GM18870 (cell line): ENCODE measurements around the gene ALG11.
"Not testable (repeated sequence)": the region's sequence is repeated elsewhere in the genome, so short reads cannot be mapped to it uniquely, and the experiment has no call there.

Experiments used
- ATAC-seq: cut with Tn5 transposase; IDR thresholded peaks from one replicate; pipeline ENCODE4 v1.9.1; 2021; ENCODE audit warnings: moderate library complexity; ENCODE audit not compliant: unreplicated experiment

ALG11 gene

DNA sequence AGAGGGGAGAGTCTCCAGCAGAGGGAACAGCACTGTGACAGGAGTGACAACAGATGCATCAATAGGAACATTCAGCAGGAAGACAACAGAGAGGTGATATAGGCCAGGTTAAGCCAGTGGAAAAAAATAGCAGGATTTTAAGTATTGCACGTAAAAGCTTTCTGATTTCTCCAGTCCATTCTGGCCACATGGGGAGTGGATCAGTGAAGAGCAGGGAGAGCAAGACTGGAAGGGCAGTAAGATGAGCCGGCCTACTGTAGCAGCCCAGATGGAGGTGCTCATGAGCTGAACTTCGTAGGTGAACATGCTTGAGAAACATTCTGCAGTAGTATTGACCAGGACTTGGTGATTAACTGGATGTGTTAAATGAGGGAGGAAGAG lies 14.0 kb downstream of the ALG11 start:
- ATAC-seq = no peak

DNA sequence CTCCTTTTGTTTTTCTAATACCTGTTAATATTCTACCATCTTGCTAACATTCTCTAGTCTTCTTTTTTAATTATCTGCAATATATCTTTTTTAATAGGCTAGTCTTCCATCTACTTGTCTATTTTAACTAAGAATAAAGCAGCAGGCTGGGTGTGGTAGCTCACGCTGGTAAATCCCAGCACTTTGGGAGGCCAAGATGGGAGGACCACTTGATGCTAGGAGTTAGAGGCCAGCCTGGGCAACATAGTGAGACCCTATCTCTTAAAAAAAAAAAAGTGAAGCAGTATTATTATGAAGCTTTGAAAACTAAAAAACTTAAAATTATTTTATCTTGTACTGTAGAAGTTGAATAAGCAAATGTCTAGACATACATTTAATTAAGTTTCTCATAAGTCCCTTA lies 15.6 kb downstream of the ALG11 start:
- ATAC-seq = no peak

DNA sequence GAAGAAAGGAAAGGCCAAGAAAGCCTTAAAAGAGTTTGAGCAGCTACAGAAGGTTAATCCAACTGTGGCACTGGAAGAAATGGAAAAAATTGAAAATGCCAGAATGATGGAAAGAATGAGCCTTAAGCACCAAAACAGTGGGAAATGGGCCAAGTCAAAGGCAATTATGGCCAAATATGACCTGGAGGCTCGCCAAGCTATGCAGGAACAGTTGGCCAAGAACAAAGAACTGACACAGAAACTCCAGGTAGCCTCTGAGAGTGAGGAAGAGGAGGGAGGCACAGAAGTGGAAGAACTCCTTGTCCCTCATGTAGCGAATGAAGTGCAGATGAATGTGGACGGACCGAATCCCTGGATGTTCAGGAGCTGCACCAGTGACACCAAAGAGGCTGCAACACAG lies 17.4 kb downstream of the ALG11 start:
- no peak for ATAC-seq

DNA sequence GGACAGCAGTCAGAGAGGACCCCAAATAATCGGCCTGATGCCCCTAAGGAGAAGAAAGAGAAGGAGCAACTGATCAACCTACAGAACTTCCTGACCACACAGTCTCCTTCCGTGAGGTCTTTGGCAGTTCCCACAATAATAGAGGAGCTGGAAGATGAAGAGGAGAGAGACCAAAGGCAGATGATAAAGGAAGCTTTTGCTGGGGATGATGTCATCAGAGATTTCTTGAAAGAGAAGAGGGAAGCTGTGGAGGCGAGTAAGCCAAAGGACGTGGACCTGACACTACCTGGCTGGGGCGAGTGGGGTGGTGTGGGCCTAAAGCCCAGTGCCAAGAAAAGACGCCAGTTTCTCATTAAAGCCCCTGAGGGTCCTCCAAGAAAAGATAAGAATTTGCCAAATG lies 18.2 kb downstream of the ALG11 start:
- ATAC-seq = not testable (repeated sequence)

DNA sequence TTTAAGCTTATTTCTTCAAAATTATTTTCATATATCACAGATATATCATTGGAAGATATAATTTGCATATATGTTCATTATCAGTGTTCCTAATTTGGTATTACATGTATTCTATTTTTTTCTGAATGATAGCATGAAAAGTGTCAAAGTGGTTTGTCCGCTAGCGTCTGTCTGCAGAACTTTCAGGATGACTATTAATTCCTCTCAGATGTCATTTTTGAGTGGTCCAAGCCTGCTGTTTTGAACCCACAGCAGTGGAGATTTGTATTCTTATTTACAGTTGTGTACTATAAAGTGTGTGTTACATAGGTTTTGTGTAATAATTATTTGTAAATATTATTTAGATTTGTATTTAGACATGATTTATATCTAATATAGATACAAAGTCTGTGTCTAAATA lies 20.8 kb downstream of the ALG11 start:
- ATAC-seq = no peak

DNA sequence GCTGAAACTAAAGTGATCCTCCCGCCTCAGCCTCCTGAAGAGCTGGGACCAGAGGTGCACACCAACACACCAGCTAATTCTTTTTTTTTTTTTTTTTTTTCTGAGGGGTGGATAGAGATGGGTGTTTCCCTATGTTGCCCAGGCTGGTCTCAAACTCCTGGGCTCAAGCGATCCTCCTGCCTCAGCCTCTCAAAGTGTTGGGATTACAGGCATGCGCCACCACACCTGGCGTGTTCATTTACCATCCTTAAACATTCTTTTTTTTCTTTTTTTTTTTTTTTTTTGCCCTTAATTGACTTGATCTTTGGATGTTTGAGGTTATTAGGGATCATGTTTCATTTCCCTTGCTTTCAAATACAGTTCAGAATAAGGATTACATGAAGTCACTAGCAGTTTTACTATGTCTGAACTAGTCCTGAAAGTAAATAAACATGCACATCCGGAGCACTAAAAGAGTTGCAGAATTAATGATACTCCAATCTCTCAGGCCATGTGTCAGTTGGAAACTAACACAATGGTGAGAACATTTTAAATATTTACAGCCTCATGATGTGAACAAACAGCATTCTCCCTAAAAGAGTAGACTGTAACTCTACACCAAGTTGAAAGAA lies 22.5 kb downstream of the ALG11 start:
- ATAC-seq = no peak

DNA sequence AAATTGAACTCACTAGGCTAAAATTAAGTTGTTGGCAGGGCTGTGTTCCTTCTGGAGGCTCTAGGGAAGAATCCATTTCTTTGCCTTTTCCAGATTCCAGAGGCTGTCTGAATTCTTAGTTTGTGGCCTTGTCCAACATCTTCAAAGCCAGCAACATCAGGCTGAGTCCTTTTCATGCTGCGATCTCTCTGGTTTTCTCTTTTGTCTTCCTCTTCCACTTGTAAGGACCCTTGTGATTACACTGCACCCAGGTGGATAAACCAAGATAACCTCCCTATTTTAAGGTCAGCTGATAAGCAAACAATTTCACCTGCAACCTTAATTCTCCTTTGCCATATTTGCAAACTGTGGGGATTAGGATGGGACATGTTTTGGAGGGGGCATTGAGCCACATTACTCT lies 23.8 kb downstream of the ALG11 start:
- no peak for ATAC-seq

DNA sequence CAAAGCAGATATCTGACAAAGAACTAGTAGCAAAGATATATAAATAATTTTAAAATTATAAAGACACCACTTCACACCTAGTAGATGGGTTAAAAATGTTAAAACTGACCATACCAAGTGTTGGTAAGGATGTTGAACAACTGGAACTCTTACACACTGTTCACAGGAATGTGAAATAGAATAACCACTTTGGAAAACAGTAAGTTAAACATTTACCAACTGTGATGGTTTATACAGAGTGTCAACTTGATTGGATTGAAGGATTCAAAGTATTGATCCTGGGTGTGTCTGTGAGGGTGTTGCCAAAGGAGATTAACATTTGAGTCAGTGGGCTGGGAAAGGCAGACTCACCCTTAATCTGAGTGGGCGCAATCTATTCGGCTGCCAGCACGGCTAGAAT lies 31.5 kb downstream of the ALG11 start:
- no peak for ATAC-seq

DNA sequence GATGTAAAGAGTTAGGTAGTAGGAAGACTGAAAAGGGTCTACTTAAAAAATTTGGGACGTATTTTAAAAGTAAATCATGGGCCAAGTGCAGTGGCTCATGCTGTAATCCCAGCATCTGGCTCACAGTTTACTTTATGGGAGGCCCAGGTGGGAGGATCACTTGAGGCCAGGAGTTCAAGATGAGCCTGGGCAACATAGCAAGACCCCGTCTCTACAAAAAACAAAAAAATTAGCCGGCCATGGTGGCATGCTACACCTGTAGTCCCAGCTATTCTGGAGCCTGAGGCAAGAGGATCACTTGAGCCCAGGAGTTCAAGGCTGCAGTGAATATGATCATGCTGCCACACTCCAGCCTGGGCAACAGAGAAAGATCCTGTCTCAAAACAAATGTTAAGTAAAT lies 35.3 kb downstream of the ALG11 start:
- ATAC-seq = no peak

DNA sequence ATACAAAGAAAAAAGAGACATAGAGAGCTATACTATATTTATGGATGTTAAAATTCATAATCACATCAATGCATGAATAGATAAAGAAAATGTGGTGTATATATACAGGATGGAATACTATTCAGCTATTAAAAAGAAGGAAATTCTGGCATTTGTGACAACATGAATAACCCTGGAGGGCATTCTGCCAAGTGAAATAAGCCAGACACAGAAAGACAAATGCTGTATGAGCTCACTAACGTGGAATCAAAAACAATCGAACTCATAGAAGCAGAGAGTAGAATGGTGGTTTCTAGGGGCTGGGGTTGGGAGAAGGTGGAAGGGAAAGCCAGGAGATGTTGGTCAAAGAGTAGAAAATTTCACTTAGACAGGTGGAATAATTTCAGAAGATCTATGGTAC lies 36.3 kb downstream of the ALG11 start:
- ATAC-seq = no peak

DNA sequence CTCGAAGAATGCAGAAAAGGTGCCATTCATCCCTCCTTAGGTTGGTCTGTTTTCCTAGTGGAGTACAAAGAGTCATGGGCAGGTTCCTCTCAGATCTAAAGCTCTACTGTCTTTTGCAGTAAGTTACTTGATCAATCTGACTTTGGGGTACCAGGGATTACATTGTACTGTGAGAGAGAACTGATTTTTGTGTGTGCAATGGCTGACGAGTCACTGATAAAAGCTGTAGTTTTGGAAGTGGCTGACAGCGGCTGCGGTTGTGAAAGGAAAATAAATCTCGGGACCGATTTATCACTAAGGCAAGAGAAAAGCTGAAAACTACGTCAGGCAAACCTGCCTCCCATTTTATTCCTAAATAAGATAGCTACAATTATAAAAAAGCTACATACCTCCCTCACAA lies 39.2 kb downstream of the ALG11 start:
- ATAC-seq = no peak

DNA sequence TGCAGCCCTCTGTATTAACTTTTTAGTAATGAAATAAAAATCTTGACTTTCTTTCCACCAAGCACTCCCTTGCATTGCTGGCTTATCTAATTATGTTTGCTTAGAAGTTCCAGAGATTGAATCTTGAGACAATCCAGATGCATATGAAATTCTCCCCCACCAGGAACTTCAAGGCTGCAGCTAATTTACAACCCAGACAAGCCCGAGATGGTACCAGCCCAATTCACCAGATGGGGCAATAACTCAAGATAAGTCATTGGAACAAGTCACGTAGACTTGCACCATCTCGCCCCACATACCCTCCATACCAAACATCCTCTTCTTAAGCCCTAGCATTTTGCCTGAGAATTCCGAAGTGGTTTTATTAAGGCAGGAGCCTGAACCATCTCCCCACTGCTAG lies 41.3 kb downstream of the ALG11 start:
- ATAC-seq = no peak

DNA sequence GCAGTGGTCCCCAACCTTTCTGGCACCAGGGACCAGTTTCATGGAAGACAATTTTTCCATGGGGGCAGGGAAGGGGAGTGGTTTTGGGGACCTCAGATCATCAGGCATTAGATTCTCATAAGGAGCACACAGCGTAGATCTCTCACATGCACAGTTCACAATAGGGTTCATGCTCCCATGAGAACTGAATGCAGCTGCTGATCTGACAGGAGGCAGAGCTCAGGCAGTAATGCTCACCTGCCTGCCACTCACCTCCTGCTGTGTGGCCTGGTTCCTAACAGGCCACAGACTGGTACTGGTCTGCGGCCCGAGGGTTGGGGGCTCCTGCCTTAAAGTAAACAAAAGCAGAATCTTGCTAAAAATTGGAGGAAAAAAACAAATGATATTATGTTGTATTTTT lies 48.9 kb downstream of the ALG11 start:
- ATAC-seq = not testable (repeated sequence)

DNA sequence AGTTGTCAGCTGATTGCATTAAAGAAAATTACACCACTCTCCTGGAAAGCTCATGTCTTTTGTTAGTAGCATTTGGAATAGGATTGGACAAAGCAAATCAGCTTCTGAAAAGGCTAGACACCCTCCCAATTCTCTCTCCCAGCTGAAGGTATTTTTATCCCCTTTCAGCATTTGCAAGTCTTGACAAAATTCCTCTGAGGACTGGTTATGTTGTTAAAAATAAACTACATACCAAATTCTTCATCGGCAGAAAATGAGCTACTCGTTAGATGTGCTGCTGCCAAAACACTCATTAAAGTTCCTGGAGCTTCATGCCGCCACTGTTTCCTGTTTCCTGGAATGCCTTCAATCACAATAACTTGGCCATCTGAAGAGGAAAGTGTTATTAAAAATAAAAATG lies 49.4 kb downstream of the ALG11 start:
- ATAC-seq = no peak

DNA sequence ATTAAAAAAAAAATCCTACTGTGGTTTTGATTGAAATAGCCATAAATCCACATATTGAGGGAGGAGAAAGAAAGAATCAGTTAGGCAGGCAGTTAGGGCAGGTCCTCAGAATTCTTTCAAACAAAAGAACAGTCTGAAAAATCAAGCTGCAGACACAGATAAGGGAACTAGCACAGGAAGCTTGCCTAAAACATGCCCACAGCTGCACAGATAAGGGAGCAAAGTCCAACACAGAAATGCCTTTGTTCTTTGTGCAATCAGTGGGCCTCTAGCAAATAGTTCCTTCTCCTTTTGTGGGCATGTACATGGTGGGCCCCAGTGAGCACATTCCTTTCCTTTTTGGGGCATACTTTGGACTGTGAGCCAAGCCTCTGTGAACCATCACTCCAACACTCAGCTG lies 55.0 kb downstream of the ALG11 start:
- ATAC-seq = no peak

DNA sequence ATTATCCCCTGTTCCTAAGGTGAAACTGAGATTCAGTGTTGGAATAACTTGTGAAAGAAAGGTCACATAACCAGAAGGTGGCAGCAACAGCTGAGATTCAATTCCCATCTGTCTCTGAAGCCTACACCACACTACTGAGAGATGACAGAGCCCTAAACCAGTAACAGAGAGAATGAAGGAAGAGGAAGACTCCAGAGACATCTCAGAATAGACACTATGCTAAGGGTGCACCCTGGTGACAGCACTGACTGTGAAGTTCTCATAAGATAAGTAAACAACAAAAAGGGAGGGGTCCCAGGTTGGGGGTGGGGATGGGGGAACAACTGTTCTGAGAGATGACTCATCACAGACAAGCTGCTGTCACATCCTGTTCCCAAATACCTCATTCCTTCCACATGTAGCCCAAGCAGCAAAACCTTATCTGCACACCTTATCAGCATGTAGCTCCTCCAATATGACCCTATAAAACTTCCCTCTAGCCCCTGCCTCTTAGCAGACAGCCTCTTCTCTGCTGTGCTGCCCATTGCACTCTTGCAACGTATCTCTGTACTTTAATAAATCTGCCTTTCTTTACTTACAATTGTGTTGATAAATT lies 58.8 kb downstream of the ALG11 start:
- no peak for ATAC-seq
